HEK293 (cell line): ENCODE measurements around the gene DHRS12.

ENCODE experiments used
- CTCF ChIP-seq: fragments of 450-650 bp; formaldehyde crosslinking; IDR thresholded peaks from 2 replicates; pipeline ENCODE4 v1.5.1; 2016; ENCODE audit warnings: missing biosample characterization, missing genetic modification characterization
- HOXA7 ChIP-seq: sonication (generic); formaldehyde crosslinking; IDR thresholded peaks from 2 replicates; pipeline ENCODE4 v1.8.1; 2022; ENCODE audit warnings: missing genetic modification reagents, borderline replicate concordance
- KLF10 ChIP-seq: fragments of 450-650 bp; IDR thresholded peaks from 2 replicates; pipeline ENCODE4 v1.5.1; 2018; ENCODE audit warnings: missing biosample characterization, mild to moderate bottlenecking, missing genetic modification characterization
- MYNN ChIP-seq: fragments of 450-650 bp; formaldehyde crosslinking; IDR thresholded peaks from 2 replicates; pipeline ENCODE4 v1.5.1; 2016; ENCODE audit warnings: missing biosample characterization, missing genetic modification characterization, borderline replicate concordance
- ZBTB17 ChIP-seq: fragments of 450-650 bp; formaldehyde crosslinking; IDR thresholded peaks from 2 replicates; pipeline ENCODE4 v1.5.1; 2016; ENCODE audit warnings: missing biosample characterization, missing genetic modification characterization
- ZFHX2 ChIP-seq: fragments of 450-650 bp; formaldehyde crosslinking; conservative IDR thresholded peaks from 2 replicates; pipeline ENCODE4 v1.5.1; 2016; ENCODE audit warnings: missing biosample characterization, missing genetic modification characterization
- ZNF133 ChIP-seq: fragments of 450-650 bp; formaldehyde crosslinking; IDR thresholded peaks from 2 replicates; pipeline ENCODE4 v1.5.1; 2016; ENCODE audit warnings: missing biosample characterization, missing genetic modification characterization
- ZNF274 ChIP-seq, 2 experiments: fragments of 200-500 bp in 1 of 2; fragments of 450-650 bp in 1 of 2; sonication (Bioruptor generic) in 1 of 2; formaldehyde crosslinking in 1 of 2; IDR thresholded peaks; 2 replicates each; pipeline versions ENCODE4 v1.5.1 to v1.6.1; 2014 to 2016; ENCODE audit warnings: borderline replicate concordance in 1 of 2, inconsistent platforms in 1 of 2, low read length in 1 of 2, missing biosample characterization in 1 of 2, missing genetic modification characterization in 1 of 2
- ZNF311 ChIP-seq: fragments of 450-650 bp; formaldehyde crosslinking; IDR thresholded peaks from 2 replicates; pipeline ENCODE4 v1.5.1; 2017; ENCODE audit warnings: missing biosample characterization, missing genetic modification characterization, borderline replicate concordance
- ZNF707 ChIP-seq: fragments of 450-650 bp; formaldehyde crosslinking; IDR thresholded peaks from 2 replicates; pipeline ENCODE4 v1.5.1; 2016; ENCODE audit warnings: missing biosample characterization, missing genetic modification characterization
- ZNF76 ChIP-seq: fragments of 450-650 bp; formaldehyde crosslinking; IDR thresholded peaks from 2 replicates; pipeline ENCODE4; 2016; ENCODE audit warnings: low read depth, missing biosample characterization, missing genetic modification characterization, borderline replicate concordance
- ZNF792 ChIP-seq: fragments of 450-650 bp; formaldehyde crosslinking; IDR thresholded peaks from 2 replicates; pipeline ENCODE4 v1.5.1; 2016; ENCODE audit warnings: missing biosample characterization, missing genetic modification characterization
- ZSCAN30 ChIP-seq: fragments of 450-650 bp; IDR thresholded peaks from 2 replicates; pipeline ENCODE4 v1.5.1; 2018; ENCODE audit warnings: missing biosample characterization, mild to moderate bottlenecking, missing genetic modification characterization, moderate library complexity

GRCh38 chr13:51742031-51742430, 61.9 kb downstream of the DHRS12 start:
- TF ChIP-seq HOXA7 (CRISPR knock-in tag) (no peak), ZNF274 (IDR thresholded peaks at IDR 0.05; ENCODE audit: low read length) (no peak), ZNF274 (tag by site-specific recombination; IDR thresholded peaks at IDR 0.05; ENCODE audit: borderline replicate concordance) (no peak), ZSCAN30 (no peak), ZFHX2 (no peak), CTCF (tag by site-specific recombination) (no peak), ZNF792 (no peak), ZNF76 (tag by site-specific recombination) (no peak), ZNF311 (tag by site-specific recombination) (no peak), ZBTB17 (tag by site-specific recombination) (no peak), KLF10 (tag by site-specific recombination) (no peak), ZNF133 (tag by site-specific recombination) (no peak), ZNF707 (no peak), MYNN (no peak)
